WERI-Rb-1 (cell line): ENCODE results near the gene NAA50.

Experiments used
- DNase-seq: peaks from one replicate; pipeline ENCODE4 v3.0.0-alpha.2; 2020
- H3K27ac ChIP-seq: fragments of 250-450 bp; sonication (Bioruptor Pico); 2 replicates; pipeline ENCODE4 v1.5.1; 2020; ENCODE audit warnings: mild to moderate bottlenecking, moderate library complexity
- H3K27me3 ChIP-seq: fragments of 250-450 bp; sonication (Bioruptor Pico); 2 replicates; pipeline ENCODE4 v1.5.1; 2021; ENCODE audit warnings: mild to moderate bottlenecking, low read depth, moderate library complexity; ENCODE audit not compliant: insufficient read depth, severe bottlenecking
- H3K36me3 ChIP-seq: fragments of 250-450 bp; sonication (Bioruptor Pico); 2 replicates; pipeline ENCODE4 v1.5.1; 2020; ENCODE audit warnings: mild to moderate bottlenecking, moderate library complexity
- H3K4me3 ChIP-seq: 2 replicates; pipeline ENCODE4 v1.5.1; 2011; ENCODE audit warnings: low read depth, mild to moderate bottlenecking, control low read depth, low read length
- H3K9me3 ChIP-seq: fragments of 250-450 bp; sonication (Bioruptor Pico); 2 replicates; pipeline ENCODE4 v1.5.1; 2021; ENCODE audit warnings: mild to moderate bottlenecking, moderate library complexity; ENCODE audit not compliant: severe bottlenecking
- TF ChIP-seq, protein P1 (sequence below): IDR thresholded peaks from 2 replicates; pipeline ENCODE4 v1.5.1; 2011; ENCODE audit warnings: low read depth, mild to moderate bottlenecking, control low read depth, inconsistent platforms, low read length

Gene NAA50

DNA sequence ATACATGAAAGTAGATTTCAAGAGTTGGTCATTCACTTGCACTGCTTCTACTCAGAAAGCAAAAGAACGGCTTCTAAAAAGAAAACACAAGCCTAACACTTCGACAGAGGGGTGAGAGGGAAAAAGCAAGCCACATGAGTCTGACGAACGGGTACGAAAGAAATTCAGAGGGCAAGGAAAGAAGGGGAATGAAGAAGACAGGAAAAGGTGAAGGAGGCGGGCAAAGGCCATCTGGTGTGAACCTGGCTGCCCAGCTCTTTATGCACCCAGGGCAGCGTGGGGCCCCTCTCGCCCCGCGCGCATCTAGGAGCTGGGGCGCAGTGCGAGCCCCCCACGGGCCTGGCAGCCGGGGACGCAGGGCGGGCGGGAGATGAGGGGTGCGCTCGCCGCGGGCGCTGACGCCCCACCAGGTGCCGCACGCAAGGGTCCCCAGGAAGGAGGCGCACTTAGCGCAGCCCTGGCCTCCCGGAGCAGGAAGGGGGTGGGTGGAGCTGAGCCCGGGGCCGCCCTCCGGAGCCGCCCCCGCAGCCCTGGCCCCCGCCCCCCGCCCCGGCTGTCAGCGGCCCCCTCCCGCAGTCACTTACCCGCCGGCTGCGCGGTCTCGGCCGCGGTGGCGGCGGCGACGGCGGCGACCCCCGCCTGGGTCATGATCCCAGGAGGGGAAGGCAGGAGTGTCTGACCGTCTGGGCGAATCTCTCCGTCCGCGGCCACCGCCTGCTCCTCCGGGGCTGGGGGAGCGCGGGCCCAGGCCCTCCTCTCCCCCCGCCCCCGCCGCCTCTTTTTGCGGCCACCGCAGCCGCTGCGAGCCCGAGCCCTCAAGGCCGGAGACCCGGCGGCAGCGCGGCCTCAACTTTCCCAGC, 50.0 kb downstream of the NAA50 start, which contains the start of gene USF3:
TSS of gene USF3 (minus strand) at position 857 of the 860 bp plus-strand sequence. CDS start 21,764 bp downstream, outside the sequence.
- DNase-seq, result peak; percentile 77
- TF ChIP-seq, protein P1, sequence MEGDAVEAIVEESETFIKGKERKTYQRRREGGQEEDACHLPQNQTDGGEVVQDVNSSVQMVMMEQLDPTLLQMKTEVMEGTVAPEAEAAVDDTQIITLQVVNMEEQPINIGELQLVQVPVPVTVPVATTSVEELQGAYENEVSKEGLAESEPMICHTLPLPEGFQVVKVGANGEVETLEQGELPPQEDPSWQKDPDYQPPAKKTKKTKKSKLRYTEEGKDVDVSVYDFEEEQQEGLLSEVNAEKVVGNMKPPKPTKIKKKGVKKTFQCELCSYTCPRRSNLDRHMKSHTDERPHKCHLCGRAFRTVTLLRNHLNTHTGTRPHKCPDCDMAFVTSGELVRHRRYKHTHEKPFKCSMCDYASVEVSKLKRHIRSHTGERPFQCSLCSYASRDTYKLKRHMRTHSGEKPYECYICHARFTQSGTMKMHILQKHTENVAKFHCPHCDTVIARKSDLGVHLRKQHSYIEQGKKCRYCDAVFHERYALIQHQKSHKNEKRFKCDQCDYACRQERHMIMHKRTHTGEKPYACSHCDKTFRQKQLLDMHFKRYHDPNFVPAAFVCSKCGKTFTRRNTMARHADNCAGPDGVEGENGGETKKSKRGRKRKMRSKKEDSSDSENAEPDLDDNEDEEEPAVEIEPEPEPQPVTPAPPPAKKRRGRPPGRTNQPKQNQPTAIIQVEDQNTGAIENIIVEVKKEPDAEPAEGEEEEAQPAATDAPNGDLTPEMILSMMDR, result no peak
- H3K36me3 ChIP-seq, result no peaks in the 10 kb centered on the region; the same call in 1 of the 2 replicates
- H3K27ac ChIP-seq, result peak within 1 kb of the TSS; percentile 92
- no peaks in the 10 kb centered on the region for H3K27me3 ChIP-seq
- H3K9me3 ChIP-seq, result no peaks in the 10 kb centered on the region
- peak within 1 kb of the TSS; percentile 96 for H3K4me3 ChIP-seq

DNA sequence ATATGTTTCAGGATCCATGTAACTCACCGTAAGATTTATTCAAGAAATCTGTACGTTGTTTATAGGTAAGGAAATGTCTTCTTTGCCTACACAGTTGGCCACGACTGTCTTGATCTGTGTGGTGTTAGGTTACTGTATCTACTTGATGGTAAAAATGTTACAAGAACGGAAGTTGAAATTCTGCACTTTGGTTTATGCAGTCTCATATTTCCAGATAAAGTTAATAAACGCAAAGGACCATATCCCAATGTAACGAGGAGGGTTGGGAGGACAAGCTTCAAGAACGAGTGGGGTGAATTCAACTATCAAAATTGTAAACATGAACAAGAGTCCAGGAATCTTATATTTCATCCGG, 50.6 kb downstream of the NAA50 start:
- no peak for DNase-seq
- Histone ChIP-seq H3K27ac (peak overlapping the region; percentile 92), H3K36me3 (no peaks in the 10 kb centered on the region; the same call in 1 of the 2 replicates), H3K4me3 (peak overlapping the region; percentile 59), H3K9me3 (no peaks in the 10 kb centered on the region), H3K27me3 (no peaks in the 10 kb centered on the region)
- TF ChIP-seq, protein P1, result no peak

DNA sequence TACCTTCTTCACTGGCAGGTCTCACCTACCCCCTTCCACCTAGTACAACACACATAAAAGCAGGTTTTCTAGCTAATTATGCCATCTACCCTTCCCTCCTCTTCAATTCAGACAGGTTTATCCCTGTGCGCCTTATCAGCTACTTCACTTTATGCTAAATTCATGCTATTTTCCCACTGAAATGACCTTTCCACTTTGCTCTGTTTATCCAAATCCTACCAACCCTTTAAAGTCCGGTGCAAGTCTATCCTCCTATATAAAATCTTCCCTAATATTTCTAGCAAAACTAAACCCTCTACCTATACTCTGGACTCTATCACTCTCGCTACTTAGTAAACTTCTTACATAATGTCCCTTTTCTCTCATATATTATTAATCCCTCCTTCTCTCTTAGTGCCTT, 55.6 kb downstream of the NAA50 start:
- Histone ChIP-seq H3K27me3 (no peaks in the 10 kb centered on the region), H3K36me3 (no peaks in the 10 kb centered on the region; the same call in 1 of the 2 replicates), H3K27ac (no peak overlapping the region), H3K9me3 (no peaks in the 10 kb centered on the region), H3K4me3 (no peak overlapping the region)
- TF ChIP-seq, protein P1, result no peak
- no peak for DNase-seq

DNA sequence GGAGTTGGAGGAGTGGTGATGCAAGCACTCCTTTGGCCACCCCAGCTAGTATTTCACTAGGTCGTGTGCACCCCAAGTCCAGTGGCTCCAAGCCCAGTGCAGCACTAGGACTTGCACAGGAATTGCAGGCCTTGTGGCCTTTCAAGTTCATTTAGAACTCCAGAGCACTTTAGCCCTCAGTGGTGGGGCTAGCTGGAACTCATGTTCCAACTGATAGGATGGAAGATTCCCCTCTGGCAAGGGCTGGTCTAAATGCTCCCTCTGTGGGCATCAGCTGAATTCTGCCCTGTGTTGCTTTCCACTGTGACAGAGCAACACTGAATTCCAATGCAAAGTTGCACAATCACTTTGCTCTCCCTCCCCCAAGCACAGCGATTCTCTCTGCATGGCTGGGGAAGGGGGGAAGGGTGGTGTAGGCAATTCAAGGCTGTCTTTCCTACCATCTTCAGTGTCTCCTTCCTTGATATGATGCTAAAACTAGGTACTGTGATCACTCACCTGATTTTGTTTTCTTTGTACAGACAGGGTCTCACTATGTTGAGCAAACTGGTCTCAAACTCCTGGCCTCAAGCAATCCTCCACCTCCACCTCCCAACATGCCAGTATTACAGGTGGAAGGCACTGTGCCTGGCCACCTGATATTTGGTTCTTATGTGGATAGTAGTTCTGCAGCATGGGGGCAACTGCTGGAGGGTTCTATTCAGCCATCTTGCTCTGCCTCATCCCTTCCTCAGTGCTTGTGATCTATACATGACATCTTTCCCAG, 59.9 kb downstream of the NAA50 start:
- H3K27ac ChIP-seq, result no peak overlapping the region
- DNase-seq, result no peak
- no peak overlapping the region for H3K4me3 ChIP-seq

DNA sequence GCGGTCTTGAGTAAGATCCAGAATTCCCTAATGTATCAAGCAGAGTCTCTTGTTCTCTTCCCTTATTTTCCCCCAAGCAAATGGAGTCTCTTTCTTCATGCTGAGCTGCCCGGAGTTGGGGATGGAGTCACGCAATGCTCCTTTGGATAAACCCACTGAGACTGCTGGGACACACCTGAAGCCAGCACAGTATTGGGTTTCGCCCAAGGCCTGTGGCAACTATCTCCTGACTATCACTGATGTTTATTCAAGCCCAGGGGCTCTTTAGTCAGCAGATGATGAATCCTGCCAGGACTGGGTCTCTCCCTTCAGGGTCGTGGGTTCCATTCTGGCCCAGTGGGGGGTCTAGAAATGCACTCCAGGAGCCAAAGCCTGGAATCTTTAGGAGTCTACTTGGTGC, 60.9 kb downstream of the NAA50 start:
- Histone ChIP-seq H3K27me3 (no peaks in the 10 kb centered on the region), H3K9me3 (peaks cover 3% of the 10 kb centered on the region), H3K36me3 (no peaks in the 10 kb centered on the region), H3K4me3 (no peak overlapping the region), H3K27ac (no peak overlapping the region)
- no peak for DNase-seq
- TF ChIP-seq, protein P1, result no peak

More for the DNA sequence above, 59.9 kb downstream of the NAA50 start:
- Histone ChIP-seq H3K36me3 (no peaks in the 10 kb centered on the region), H3K27me3 (no peaks in the 10 kb centered on the region), H3K9me3 (peaks cover 3% of the 10 kb centered on the region)
- TF ChIP-seq, protein P1, result no peak
